Measurements from ENCODE around the gene IL4R.

- TF ChIP-seq POLR2AphosphoS5 (IDR thresholded peaks at IDR 0.05; ENCODE audit: low read depth, low read length) (no peak), CTCF (IDR thresholded peaks at IDR 0.05) (no peak)
Measured at GRCh38 chr16:27305839-27306442, 7.8 kb upstream of the IL4R start.

Measured in Panc1 (cell line).